HuH-7 (cell line): ENCODE results near the gene GMDS.
A peak's percentile ranks its signal among the peaks of the same experiment; 100 is the strongest.

Experiments used
- DNase-seq: peaks from one replicate; pipeline ENCODE4 v3.0.0; 2011; ENCODE audit warnings: low spot score

Gene GMDS

DNA sequence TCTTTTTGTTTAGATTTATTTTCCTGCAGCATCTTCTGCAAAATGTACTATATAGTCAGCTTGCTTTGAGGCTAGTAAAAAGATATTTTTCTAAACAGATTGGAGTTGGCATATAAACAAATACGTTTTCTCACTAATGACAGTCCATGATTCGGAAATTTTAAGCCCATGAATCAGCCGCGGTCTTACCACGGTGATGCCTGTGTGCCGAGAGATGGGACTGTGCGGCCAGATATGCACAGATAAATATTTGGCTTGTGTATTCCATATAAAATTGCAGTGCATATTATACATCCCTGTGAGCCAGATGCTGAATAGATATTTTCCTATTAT lies 632.5 kb downstream of the GMDS start:
- DNase-seq, result no peak

DNA sequence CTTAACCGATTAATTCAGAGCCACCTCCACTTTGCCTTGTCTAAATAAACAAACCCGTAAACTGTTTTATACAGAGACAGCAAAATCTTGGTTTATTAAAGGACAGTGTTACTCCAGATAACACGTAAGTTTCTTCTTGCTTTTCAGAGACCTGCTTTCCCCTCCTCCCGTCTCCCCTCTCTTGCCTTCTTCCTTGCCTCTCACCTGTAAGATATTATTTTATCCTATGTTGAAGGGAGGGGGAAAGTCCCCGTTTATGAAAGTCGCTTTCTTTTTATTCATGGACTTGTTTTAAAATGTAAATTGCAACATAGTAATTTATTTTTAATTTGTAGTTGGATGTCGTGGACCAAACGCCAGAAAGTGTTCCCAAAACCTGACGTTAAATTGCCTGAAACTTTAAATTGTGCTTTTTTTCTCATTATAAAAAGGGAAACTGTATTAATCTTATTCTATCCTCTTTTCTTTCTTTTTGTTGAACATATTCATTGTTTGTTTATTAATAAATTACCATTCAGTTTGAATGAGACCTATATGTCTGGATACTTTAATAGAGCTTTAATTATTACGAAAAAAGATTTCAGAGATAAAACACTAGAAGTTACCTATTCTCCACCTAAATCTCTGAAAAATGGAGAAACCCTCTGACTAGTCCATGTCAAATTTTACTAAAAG lies 633.0 kb downstream of the GMDS start:
- DNase-seq, result no peak

GRCh38 chr6:1611572-1612298 lies 633.7 kb downstream of the GMDS start:
- no peak for DNase-seq

GRCh38 chr6:1611322-1611571 lies 634.2 kb downstream of the GMDS start:
- DNase-seq, result peak; percentile 82

- no peak for DNase-seq
These were observed 634.7 kb downstream of the GMDS start for GRCh38 chr6:1610497-1611321.

DNA sequence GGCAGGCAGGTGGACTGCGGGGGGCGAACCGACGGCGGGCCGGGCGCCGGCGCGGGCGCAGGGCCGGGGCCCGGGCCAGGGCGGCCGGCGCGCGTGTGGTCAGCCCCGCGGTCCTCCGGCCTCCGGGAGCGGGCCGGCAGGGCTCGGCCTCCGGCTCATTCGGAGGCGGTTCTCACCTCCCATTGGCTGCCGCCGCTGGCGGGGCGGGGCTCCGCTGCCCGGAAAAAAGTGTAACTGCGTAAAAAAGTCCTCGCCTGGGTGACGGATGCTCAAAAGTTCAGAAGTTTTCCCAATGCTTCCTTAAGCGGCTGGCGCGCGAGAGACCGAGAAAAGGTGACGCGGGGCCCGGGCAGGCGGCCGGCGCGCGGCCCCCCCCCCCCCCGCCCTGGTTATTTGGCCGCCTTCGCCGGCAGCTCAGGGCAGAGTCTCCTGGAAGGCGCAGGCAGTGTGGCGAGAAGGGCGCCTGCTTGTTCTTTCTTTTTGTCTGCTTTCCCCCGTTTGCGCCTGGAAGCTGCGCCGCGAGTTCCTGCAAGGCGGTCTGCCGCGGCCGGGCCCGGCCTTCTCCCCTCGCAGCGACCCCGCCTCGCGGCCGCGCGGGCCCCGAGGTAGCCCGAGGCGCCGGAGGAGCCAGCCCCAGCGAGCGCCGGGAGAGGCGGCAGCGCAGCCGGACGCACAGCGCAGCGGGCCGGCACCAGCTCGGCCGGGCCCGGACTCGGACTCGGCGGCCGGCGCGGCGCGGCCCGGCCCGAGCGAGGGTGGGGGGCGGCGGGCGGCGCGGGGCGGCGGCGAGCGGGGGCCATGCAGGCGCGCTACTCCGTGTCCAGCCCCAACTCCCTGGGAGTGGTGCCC lies 635.5 kb downstream of the GMDS start, which contains the start of gene FOXC1:
Gene FOXC1 (plus strand): TSS at position 268 of the 849 bp plus-strand sequence. CDS start 531 bp downstream, at position 799.
- peak; percentile 96 for DNase-seq

GRCh38 chr6:1609041-1609647 lies 636.3 kb downstream of the GMDS start:
- DNase-seq, result no peak

- DNase-seq, result no peak
These were observed 637.0 kb downstream of the GMDS start for GRCh38 chr6:1608222-1609040.

DNA sequence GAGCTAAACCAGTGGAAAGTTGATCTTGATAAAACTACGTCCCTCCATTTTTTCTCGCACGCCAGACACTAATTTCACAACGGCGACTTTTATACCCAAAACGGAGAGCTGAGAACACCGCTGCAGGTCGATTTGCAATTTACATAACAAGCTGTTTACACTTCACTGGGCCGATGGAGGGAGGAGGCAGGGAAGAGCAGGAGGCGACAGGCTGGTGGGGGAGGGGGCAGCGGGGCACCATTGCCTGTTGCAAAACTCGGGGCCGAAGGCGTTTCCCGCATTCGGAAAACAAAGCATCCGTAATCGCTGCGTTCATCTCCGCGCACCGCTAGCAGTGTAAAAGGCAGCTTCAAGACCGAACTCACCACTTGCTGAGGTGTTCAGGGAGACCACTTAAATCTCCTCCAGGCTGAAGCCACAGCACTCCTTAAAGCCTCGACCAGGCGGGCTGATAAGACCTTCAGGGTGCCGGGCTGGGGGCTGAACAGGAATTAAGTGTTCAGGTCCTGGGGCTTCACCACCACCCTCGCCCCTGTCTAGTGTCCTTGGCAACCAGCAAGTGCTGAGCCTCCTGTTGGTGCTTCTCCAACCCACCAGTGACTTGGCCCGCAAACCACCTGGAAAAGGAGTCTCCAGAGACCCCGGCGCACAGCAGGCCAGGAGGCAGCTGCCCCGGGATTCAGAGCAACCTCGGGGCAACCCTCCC lies 637.7 kb downstream of the GMDS start:
- no peak for DNase-seq

GRCh38 chr6:1606780-1607515 lies 638.5 kb downstream of the GMDS start:
- DNase-seq, result no peak

- no peak for DNase-seq
These were observed 639.3 kb downstream of the GMDS start for GRCh38 chr6:1605893-1606779.

DNA sequence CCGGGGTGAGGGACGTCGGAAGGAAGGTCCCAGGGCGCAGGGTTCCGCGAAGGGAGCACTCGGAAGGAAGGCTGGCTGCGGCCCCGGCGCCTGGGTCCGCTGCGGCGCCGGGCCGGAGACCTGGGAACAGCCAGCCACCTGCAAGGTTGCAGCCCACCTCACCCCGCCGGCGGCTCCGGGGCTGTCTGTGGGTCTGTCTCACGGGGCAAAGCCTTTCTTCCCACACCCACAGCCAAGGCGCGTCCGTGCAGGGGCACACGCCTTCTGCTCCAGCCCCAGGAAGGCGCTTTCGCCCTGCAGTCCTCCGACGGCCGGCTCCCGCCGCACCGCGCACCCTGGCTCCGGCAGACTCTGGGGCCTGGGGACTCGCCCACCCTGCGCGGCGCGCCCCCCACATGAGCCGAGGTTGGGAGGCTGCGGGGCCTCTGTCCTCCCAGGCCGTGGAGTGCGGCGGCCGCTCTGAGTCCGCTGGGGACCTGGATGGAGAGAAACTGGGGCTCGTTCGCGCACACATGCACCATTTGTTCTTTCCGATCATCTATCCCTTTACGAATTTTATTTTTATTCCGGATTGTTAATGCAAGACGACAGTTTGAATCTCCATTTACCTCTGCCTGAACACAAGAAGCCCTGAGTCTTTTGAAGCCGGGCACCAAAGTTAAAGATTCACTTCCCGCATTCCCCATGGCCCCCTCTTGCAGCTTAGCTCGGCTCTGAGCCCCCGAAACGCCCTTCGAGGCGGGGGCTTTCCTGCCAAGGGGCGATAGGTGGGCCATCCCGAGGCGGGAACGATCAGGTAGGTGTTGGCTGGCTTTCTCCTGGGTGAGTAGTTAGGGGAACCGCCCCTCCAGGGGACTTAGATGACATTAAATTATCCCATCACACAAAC lies 640.2 kb downstream of the GMDS start:
- DNase-seq, result no peak

DNA sequence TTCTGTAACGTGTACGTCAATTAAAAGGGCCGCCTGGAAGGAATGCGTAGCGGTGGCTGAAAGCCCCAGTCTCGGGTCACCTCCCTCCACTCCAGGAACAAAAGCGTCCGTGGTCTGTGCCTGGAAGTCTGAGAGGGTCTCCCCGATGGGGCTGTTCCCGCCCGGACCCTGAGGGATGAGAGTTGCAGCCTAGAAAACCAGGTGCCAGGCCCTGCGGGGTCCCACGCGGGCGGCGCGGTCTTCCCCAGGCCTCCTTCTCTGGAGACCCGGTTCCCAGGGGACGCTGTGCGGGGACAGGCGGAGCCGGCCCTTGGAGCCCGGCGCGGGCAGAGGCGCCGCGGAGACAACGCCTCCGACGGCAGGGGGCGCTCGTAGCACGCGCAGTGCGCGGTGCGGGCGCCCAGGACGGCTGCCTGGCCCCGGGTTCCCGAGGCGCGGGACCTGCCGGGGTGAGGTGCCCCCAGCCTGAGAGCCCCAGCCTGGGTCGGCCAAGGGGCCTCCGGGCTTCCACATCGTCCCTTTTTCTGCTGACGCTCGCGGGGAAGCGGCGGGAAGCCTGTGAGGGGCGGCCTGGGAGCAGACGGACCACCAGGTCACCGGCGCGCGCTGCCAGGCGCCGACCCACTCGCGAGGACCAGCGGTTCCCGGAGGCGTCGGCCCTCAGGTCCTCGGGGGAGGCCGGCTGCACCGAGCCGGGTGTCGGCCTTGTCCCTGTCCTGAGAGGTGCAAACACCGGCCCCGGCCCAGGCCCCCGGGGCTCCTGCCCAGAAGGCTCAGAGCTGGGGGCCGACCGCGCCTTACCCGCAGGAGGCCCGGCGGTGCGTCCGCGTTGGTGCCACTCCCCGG lies 641.0 kb downstream of the GMDS start:
- DNase-seq, result peak; percentile 78

DNA sequence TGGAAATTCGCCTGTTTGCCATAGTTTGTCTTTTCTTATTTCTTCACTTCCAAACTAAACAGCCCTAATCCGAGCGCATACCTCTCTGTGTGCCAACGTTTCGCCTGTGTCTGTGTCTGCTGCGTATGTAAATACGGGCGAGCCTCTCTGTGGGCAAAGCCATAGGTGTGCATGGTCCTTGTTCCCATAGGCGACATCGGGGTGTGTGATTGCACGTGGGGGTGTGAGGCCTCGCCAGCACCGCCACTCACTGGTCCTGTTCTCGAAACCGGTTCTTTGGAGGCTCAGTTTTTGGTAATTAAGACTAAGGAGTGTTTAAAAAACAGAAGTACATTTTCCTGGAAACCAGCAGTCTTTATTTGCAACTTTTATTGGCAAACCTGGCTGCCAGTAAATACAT lies 641.7 kb downstream of the GMDS start:
- DNase-seq, result no peak

DNA sequence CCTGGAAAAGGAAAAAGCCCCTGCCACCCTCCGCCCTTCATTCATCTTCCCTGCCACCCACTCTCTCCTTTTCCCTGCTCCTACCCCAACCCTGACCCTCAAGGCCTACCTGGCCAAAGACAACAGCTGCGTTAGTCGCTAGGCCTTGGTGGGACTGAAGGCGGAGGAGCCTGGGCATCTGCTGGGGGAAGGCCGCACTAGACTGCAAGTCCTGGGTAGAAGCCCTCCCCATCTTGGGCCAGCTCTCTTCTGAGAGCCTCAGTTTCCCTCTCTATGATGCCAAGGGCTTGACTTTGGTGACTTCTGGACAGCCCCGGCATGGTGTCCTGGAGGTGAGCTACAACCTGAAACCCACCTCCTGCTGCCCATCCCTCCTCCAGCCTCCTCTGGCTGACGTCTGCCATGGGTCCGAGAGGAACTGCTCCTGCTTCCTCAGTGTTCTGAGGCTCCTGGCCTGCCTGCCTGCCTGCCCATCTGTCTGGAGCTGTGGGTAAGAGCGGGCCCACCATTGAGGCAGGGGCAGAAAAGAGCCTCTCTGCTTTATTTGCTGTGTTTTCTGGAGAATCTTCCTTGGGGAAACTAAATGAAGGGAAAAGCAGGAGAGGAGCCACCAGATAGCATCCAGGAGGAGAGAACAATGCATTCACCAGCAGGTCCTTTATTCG lies 643.2 kb downstream of the GMDS start:
- no peak for DNase-seq
